ENCODE measurements around the gene ITM2B.

ITM2B gene

DNA sequence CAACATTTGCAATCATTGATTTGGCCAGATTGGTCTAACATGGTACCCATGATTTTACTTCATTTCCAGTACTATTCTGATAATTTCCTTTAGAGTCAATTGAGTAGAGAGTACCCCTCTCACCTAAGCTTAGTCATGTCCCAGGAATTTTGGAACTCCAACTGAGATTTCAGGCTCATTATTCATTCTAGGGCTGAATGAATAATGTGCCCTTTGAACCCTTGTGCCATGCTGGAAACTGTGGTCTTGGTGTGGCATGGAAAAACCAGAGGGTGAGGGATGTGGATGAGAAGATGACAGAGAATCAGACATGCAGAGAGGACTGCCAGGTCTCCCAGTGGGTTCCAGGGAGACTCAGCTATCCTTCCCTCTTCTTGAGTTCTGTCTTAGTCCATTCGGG lies 30.2 kb downstream of the ITM2B start:
- no peak for DNase-seq

DNA sequence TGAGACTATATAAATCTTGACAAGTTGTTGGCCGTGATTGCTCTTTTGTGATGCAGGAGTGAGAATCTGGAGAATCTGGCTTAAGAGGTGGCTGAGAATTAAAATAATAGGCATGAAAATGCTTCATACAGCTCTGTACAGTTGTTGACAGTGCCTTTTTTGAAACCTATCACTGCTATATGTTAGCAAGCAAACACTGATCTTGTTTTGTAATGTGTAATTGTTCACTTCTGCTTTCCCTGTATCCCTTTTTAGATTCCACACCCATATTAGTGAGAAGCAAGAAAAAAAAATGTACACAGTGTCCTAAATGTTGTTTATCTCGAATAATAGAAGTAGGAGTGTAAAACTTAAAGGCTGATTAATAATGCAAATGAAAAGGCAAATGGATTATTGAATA lies 31.1 kb downstream of the ITM2B start:
- no peak for DNase-seq

DNA sequence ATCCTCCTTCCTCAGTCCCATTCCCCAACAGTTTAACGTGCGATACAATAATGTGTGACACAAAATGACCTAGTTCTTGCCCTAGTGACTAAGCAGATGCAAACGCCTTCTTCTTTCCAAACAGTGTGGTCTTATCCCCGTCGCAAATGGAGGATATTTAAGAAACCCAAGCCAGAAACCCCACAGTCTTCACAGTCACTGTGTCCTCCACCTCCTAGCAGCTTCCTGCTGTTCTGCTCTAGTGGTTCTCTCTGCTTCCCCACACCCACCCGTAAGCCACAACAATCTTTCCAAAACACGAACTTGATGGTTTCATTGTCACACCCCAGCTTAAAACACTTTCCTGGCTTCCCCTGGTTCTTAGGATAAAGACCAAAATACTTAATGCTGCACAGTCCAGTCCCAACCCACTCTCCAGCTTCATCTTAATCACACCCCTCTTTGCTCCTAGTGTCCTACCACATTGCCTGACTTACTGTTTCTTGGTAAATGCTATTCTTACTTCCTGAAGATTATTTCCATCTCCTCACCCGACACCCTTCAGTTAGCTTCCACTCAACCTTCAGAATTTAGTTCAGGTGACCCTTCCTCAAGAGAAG lies 32.3 kb downstream of the ITM2B start:
- no peak for DNase-seq

DNA sequence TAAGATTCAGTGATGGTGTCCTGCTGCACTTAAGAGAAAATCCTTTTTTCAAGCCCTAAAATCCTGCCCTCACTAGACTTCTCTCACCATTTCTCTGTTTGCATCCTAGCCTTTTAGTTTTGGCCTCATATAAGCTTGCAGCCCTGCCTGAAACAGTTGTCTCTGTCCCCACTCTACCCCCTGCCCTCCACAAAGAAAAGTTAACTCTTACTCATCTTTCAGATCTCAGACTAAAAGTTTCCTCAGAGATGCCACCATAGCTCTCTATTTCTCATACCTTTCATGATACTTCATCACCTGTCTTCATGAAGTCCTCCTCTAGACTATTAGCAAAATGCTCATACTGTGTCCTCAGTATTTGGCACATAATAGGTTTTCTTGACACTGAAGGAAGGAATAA lies 33.1 kb downstream of the ITM2B start:
- no peak for DNase-seq

DNA sequence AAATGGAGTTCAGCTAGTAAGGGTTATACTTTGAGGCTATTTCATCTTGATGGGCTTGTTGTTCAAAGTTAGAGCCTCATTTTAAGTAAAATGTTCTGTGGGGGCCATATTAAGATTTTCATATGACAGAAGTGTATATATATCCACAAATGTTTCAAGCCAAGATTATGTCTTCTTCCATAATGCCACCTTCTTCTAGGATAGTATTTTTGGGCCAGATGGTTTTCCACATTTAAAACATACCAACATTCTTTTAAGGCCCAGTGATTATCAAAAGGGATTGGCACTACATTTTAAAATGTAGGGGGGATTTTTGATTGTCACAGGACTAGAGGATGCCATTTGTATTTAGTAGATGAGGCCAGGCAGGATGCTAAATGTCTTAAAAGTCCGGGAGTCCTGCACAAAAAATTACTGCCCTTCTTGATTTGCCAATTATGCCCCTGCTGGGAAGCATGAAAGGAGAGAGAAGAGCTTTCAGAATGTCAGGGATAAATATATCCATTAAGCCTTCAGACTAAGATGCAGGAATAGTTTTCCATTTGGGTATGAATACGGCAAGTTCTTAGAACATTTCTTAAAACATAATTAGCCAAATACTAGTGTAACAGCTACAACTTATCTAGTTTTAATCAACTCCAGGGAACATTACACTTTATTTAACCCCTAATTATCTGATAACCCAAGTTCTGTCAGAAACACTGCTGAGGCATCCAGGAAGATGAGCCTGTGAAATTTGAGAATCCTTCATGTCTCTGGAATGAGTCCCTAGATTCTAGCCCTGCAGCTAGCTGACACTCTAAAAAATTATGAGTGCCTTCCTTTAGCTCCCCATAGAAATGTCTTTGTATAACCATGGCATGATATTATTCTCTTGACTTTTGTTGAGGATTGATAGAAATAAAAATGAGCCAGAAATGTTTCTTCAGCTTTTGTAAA lies 34.0 kb downstream of the ITM2B start:
- no peak for DNase-seq

DNA sequence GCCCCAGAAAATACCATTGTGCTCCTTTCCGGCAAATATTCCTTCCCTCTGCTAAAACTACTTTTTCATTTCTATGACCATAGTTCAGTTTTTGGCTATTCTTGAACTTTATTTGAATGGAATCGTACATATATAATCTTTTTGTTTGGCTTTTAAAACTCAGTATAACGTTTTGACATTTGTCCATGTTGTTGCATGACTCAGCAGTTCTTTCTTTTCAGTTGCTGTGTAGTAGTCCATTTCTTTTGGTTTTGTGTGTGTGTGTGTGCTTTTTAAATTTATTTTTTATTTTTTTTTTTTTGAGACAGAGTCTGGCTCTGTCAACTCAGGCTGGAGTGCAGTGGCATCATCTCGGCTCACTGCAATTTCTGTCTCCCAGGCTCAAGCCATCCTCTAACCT lies 35.0 kb downstream of the ITM2B start:
- no peak for DNase-seq

DNA sequence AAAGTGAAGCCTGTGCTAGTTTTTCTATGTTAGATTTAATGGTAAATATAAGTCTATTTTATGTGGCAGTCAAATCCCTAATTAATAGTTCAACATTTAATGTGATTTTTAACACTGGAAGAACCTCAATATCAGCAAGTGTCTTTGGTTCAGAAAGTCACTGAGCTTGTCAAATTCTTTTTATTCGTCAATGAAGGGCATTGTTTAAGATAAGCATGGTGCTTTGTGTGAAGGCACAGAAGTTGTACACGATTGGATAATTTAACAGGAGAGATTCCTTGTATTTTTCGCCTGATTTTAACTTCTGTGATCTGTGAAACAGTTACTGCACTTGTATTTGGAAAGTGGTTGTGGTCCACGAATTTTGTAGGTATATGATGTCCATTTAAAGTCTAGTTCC lies 40.3 kb downstream of the ITM2B start:
- no peak for DNase-seq

DNA sequence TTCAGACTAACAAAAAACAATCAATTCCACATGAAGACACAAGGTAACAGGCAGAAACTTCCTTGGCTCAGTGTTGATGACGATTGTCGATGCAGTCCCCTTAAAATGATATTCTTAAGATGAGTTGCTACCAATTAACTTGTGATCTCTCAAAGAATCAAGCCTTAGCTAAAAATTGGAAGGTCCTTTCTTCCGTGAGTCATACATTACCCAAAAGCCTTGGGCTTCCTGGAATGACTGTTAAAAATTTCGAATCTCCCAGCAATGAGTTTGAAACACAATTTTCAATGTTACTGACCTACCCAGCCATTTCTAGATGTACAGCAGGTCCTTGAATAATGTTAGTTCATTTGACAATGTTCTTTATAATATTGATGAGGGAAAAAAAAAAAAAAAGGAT lies 42.5 kb downstream of the ITM2B start:
- no peak for DNase-seq

DNA sequence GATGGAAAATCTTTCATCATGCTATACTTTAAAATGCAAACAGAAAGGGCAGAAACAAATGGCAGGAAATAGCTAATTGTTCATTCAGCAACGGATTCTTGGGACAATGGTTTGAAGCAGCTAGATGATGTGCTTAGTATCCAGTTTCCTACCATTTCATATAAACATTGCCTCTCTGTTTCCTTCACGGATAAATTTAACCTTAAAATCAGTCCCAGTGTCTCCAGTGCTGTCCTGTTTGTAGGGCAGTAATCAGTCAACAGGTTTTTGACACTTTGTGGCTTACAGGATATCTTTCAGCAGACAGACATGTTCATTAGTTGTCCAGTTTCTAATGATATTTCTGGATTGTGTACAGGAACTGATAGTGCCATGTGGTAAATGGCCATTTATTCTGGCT lies 45.8 kb downstream of the ITM2B start:
- DNase-seq: no peak

DNA sequence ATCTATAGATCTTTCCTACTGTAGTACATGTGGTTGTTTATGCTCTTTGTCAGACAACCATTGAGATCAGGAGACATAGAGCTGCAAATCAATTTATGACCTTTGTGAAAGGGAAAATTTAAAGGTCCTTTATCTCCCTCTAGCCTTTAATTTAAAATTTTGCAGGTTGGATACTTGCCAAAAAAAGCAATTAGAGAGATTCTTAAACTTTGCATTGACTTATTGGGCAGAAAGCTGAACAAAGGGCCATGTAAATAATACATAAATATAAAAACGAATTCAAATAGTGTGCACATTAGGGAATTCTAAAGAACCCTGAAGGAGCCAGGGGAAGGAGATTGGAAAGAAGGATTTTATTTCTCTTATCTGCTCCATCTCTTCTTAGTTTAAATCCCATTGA lies 48.5 kb downstream of the ITM2B start:
- DNase-seq: no peak

DNA sequence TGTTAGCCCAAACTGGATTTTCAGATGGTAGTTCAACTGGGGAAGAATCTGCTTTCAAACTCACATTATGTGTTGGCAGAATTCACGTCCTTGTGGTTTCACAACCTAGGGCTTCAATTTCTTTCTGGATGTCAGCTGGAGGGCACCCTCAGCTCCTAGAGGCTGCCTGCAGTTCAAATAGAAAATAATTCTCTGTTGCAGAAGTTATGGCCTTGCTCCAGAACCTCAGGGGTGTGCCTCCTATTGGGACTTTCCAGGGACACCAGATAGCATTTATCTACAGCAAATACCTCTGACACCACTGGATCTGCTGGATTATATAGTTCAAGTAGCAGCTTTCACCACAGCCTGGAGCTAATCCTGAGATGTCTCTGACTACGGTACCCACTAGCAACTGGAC lies 58.7 kb downstream of the ITM2B start:
- DNase-seq: no peak

DNA sequence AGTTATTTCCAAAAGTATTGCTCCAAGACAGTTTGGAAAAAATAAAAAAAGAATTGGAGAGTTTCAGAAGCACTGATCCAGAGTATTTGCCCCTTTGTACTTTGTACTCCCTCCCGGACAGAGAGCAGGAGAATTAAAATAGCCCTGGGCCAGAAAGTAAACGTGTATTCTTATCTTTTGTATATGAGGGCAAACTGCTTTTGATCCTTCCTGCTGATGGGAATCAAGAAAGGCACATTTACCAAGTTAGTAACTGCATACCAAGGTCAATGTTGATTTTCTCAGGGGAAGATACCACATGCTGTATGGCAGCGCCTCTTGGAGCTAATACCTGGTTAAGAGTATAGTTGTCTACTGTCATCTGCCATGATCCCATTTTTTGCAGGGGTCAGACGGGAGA lies 59.6 kb downstream of the ITM2B start:
- DNase-seq: no peak

DNA sequence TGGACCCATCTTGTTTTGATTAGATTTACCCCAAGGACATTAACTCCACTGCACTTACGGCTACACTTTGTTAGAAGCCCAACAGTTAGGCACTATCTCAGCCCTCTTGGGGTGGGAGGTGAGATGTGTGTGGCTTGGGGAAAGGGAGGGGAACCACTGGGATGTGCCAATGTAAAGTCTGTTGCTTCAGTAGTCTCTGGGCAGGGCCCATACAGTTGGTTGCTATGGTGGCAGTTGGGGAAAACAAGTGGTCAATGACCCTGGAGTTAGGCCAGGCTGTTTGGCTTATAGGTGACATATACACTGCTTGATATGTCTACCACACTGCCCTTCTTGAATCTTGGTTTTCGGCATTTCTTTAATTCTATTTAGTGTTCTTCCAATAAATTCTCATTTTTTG lies 61.6 kb downstream of the ITM2B start:
- DNase-seq: no peak

DNA sequence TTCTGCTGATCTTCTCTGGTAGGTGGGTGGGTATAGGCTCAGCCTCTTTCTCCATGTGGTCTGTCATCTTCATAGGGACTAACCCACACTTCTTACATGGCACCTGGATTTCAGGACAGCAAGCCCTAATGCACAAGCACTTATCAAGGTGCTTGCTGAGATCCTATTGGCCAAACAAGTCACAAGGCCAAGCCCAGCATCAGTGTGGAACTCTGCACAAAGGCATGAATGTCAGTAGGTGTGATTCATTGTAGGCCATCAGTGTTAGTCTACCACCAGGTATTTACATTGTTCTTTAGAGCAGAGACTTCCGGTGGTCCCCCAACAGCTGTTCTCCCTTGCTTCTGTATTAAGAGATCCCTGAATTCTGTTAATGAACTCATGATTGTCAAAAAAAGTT lies 62.3 kb downstream of the ITM2B start:
- DNase-seq: no peak

DNA sequence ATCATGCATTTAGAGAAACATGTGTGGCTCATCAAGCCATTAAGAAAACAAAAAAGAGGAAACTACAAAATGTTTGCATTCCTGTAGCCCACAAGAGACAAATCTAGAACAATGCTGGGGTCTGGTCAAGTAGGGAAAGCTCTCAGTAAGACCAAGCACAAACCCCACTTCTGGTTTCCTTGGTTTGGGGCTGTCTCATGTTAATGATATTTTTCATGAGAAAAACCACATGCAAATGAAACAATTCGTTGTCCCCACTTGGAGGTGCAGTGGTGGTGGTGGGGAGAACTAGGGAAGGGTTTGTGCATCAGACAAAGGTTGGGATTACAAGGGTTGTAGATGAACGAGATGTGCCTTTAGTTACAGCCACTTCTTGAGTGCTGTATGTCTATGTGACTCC lies 63.5 kb downstream of the ITM2B start:
- no peak for DNase-seq

DNA sequence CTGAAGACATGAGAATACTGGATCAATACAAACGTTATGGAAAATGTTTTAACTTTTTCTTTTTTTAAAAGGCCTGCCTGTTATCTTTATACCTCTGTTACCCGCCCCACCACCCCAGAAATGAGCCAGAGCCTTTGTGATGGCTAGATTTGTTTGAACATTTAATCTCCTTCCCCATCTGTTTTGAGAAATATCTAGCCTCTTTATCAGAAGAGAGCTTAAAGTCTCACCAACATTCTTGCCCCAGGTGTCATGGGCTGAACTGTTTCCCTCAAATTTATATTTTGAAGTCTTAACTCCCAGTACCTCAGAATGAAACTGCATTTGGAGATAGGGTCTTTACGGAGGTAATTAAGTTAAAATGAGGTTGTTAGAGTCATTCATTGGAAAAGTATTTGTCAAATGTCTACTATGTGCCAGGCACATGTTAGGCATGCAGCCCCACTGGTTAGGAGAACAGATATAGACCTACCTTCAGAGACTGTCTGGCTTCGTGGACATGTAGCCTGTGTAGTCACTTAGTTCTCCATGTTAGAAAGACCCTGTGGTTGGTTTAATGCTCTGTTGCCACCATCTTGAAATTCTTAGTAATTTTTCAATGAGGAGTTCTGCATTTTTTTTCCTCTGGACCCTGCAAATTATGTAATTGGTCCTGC lies 64.3 kb downstream of the ITM2B start:
- DNase-seq: no peak

DNA sequence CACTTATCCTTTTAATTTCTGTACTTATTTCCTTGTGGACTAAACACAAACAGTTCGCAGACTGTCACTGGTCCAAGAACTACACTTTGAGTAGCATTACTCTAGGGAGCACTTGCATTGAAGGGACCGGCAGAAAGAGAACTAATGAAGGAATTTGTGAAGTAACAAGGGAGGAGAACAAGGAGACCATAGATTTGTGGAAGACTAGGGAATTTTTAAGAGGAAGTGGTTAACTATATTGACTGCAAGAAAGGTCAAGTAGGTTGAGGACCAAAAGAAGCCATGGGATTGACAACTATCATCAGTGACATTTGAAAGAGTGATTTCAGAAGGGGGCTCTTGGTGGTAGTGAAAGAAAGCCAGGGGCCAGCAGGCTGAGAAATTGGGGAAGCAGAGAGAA lies 66.6 kb downstream of the ITM2B start:
- no peak for DNase-seq

DNA sequence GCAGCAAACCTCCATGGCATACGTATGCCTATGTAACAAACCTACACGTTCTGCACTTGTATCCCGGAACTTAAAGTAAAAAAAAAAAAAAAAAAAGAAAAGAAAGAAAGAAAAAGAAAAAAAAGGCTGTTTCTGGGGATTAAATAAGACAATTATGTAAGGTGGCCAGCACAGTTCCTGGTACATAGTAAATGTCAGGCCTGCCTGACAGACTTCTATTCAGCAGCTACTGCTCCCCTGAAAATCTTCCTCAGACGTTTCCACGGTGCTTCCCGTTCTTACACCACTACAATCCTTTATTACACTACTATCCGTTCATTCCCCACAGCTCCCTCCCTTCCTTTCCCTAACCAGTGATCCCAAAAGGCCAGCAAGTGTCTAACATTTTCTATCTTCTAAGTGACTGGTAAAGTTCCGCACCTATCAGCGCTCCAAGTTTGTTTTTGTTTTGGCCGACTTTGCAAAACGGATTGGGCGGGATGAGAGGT lies 69.9 kb downstream of the ITM2B start:
- DNase-seq: no peak

DNA sequence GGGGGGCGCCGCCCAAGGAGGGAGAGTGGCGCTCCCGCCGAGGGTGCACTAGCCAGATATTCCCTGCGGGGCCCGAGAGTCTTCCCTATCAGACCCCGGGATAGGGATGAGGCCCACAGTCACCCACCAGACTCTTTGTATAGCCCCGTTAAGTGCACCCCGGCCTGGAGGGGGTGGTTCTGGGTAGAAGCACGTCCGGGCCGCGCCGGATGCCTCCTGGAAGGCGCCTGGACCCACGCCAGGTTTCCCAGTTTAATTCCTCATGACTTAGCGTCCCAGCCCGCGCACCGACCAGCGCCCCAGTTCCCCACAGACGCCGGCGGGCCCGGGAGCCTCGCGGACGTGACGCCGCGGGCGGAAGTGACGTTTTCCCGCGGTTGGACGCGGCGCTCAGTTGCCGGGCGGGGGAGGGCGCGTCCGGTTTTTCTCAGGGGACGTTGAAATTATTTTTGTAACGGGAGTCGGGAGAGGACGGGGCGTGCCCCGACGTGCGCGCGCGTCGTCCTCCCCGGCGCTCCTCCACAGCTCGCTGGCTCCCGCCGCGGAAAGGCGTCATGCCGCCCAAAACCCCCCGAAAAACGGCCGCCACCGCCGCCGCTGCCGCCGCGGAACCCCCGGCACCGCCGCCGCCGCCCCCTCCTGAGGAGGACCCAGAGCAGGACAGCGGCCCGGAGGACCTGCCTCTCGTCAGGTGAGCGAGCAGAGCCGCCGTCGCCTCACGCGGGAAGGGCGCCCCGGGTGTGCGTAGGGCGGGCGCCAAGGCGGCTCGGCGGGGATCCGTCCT lies 70.5 kb downstream of the ITM2B start, which contains the start of gene RB1:
Gene RB1 (plus strand): TSS at position 393 of the 784 bp plus-strand sequence. CDS start 162 bp downstream, at position 555.
- DNase-seq: peak; percentile 29

DNA sequence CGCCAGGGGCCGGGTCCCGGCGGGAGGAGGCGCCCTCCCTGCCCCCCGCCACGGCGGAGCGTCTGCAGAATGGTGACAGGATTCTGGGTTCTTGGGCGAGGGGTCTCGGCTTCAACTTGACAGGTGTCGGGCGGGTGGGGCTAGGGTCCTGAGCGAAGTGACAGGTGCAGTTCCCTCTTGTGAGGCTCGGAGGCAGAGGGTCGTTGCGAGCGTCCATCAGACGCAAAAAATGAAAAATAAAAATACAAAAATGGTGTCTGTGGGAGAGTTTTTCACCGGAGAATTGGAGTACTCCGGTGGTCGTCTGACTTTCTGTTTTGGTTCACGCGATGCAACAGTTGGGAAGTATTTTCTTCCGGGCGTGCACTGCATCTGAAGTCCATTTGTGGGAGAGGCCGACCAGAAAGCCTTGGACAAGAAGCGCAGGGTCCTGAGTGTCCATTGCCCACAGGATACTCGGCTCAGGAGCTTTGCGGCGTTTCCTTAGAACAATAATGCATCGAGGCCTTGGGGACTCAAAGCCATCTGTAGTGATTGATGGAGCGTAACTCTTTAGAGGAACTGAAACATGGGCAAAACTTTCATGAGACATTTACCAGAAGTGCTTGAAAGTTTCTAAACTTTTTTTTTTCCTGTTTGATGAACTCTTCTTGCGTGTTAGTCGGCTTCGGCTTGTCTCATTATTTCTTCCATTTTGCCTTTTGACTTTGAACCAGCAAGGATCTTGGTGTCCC lies 71.3 kb downstream of the ITM2B start:
- DNase-seq: no peak

DNA sequence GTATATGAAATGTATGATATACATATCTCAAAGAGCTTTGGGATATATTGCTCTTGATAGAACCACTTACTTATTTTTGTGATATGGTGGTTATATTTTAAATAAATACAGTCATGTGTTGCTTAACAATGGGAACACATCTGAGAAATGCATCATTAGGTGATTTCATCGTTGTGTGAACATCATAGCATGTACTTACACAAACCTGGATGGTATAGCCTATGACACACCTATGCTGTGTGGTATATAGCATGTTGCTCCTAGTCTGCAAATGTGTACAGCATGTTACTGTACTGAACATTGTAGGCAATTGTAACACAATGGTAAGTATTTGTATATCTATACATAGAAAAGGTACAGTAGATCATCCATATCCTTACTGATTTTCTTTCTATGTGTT lies 78.2 kb downstream of the ITM2B start:
- DNase-seq: no peak

DNA sequence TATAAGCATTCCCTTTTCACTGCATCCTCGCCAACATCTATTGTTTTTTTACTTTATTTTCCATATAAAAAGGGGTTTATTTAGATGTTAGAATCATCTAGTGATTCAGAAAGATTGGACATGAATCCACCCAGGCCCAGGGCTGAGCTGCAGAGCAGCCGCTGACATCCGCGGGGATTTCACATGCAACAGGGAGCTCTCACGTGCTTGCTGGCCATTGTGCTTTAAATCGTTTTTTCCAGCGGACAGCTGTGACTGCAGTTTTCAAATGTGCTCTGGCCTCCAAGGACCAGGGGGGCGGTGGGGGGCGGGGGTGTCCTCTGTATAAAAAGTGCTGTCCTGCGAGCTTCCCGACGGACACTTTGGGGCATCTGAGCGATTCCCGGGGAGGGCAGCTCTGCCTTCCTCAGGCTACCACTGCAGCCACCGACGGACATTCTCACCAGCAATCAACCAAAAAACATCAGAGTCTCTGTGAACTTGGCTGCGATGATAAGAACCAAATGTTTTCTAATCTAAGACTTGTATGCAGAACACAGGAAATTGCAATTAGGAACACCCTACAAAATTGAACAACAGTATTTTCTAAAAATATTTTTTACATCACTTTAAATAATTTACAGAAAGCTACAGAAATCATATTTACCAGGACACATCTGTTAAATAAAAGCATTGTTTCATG lies 83.1 kb downstream of the ITM2B start:
- DNase-seq: no peak

All from cortex of kidney (tissue), 1 donor.